ENCODE data around the gene STXBP4.
A peak's percentile ranks its signal among the peaks of the same experiment; 100 is the strongest.

The STXBP4 gene

GRCh38 chr17:55124730-55125360 is 156.3 kb downstream of the STXBP4 start:
- DNase-seq = no peak

- DNase-seq = no peak
Measured at GRCh38 chr17:55133583-55133982, 165.0 kb downstream of the STXBP4 start.

- no peak for DNase-seq
Measured at GRCh38 chr17:55134486-55135157, 166.1 kb downstream of the STXBP4 start.

GRCh38 chr17:55140809-55141208 is 172.2 kb downstream of the STXBP4 start:
- DNase-seq = no peak

GRCh38 chr17:55144518-55144917 is 176.0 kb downstream of the STXBP4 start:
- peak; percentile 1 for DNase-seq

GRCh38 chr17:55149485-55149884 is 180.9 kb downstream of the STXBP4 start:
- DNase-seq = peak; percentile 1

GRCh38 chr17:55152236-55152635 is 183.7 kb downstream of the STXBP4 start:
- no peak for DNase-seq

- no peak for DNase-seq
Measured at GRCh38 chr17:55154101-55154500, 185.5 kb downstream of the STXBP4 start.

GRCh38 chr17:55155856-55156560 is 187.4 kb downstream of the STXBP4 start:
- no peak for DNase-seq

GRCh38 chr17:55157165-55157564 is 188.6 kb downstream of the STXBP4 start:
- DNase-seq = no peak

- no peak for DNase-seq
Measured at GRCh38 chr17:55158439-55158838, 189.9 kb downstream of the STXBP4 start.

- no peak for DNase-seq
Measured at GRCh38 chr17:55159251-55159650, 190.7 kb downstream of the STXBP4 start.

GRCh38 chr17:55160501-55160900 is 191.9 kb downstream of the STXBP4 start:
- no peak for DNase-seq

GRCh38 chr17:55161935-55162555 is 193.5 kb downstream of the STXBP4 start:
- no peak for DNase-seq

GRCh38 chr17:55162556-55162946 is 194.0 kb downstream of the STXBP4 start:
- DNase-seq = no peak

GRCh38 chr17:55163408-55163807 is 194.8 kb downstream of the STXBP4 start:
- no peak for DNase-seq

GRCh38 chr17:55166506-55166905 is 197.9 kb downstream of the STXBP4 start:
- no peak for DNase-seq

- no peak for DNase-seq
Measured at GRCh38 chr17:55167024-55167725, 198.6 kb downstream of the STXBP4 start.

GRCh38 chr17:55168958-55169687 is 200.6 kb downstream of the STXBP4 start:
- DNase-seq = peak; percentile 8

- DNase-seq = no peak
Measured at GRCh38 chr17:55171634-55172328, 203.2 kb downstream of the STXBP4 start.

GRCh38 chr17:55172612-55173011 is 204.0 kb downstream of the STXBP4 start:
- no peak for DNase-seq

- DNase-seq = no peak
Measured at GRCh38 chr17:55174133-55174532, 205.6 kb downstream of the STXBP4 start.
